Tibial nerve (tissue), 4 donors: Measurements from ENCODE around the gene EFHD2. TPM values are rescaled to one million over a fixed set of nuclear protein-coding genes. Genes with fewer than 3 reads are reported as not detected.
"Not testable (repeated sequence)": the region's sequence is repeated elsewhere in the genome, so short reads cannot be mapped to it uniquely, and the experiment has no call there.

Experiments
- DNase-seq, 2 donors: peaks; one replicate each; pipeline ENCODE4 v3.0.0-alpha.2; 2019; ENCODE audit warnings: low spot score in 2 of 2
- H3K27ac ChIP-seq, 4 donors: fragments of 200-600 bp; sonication (generic) in 3 of 4; one replicate each; pipeline ENCODE4 v1.5.1; 2017 to 2019; ENCODE audit warnings: mild to moderate bottlenecking in 1 of 4
- H3K27me3 ChIP-seq, 2 donors: fragments of 200-600 bp; sonication (generic) in 1 of 2; one replicate each; pipeline versions ENCODE4 v1.5.1 to v1.6.0; 2017 to 2019
- H3K36me3 ChIP-seq, 3 donors: fragments of 200-600 bp; sonication (generic); one replicate each; pipeline ENCODE4 v1.5.1; 2018 to 2019
- H3K4me1 ChIP-seq, 4 donors: fragments of 200-600 bp; sonication (generic) in 3 of 4; one replicate each; pipeline ENCODE4 v1.5.1; 2017 to 2019
- H3K4me3 ChIP-seq, 4 donors: fragments of 200-600 bp; sonication (generic) in 3 of 4; one replicate each; pipeline ENCODE4 v1.5.1; 2017 to 2019; ENCODE audit warnings: mild to moderate bottlenecking in 1 of 4, moderate library complexity in 1 of 4
- H3K9me3 ChIP-seq, 4 donors: fragments of 200-600 bp; sonication (generic) in 3 of 4; one replicate each; pipeline ENCODE4 v1.5.1; 2017 to 2019
- CTCF ChIP-seq, 5 experiments: fragments of 200-600 bp in 3 of 5; fragments of 450-650 bp in 2 of 5; sonication (generic) in 3 of 5; IDR thresholded peaks; one replicate each; pipeline ENCODE4 v1.5.1; 2016 to 2019; ENCODE audit warnings: antibody characterized with exemption in 5 of 5, mild to moderate bottlenecking in 3 of 5, moderate library complexity in 2 of 5
- EP300 ChIP-seq, 2 donors: sonication (generic); formaldehyde crosslinking; IDR thresholded peaks; one replicate each; pipeline ENCODE4 v1.6.1; 2017; ENCODE audit warnings: antibody characterized with exemption in 2 of 2, mild to moderate bottlenecking in 1 of 2
- POLR2A ChIP-seq, 2 donors: fragments of 450-650 bp; IDR thresholded peaks; one replicate each; pipeline ENCODE4 v1.6.1; 2017; ENCODE audit warnings: antibody characterized with exemption in 2 of 2, mild to moderate bottlenecking in 2 of 2, moderate library complexity in 2 of 2
- WGBS, 2 donors: methylation state at CpG; one replicate each; pipeline ENCODE4 v1.1.5; 2018; 5-methylcytosine and 5-hydroxymethylcytosine counted together
- total RNA-seq, 4 donors: library from RNA; depleted of rRNA; stranded (reverse); fragments of >200 nt; gene quantifications; one replicate each; pipeline ENCODE4 v1.1.0, GENCODE V29; 2016

The EFHD2 gene
- total RNA-seq, 4 donors from 2014 or later, result 17.0 to 61.5 (median 29.6) TPM

- peaks cover 0 to 32% (median 0%) of the 10 kb centered on the region in 3 donors for H3K36me3 ChIP-seq
- DNase-seq, result no peak
- TF ChIP-seq POLR2A (IDR thresholded peaks at IDR 0.05), result no peak
- no peak for TF ChIP-seq CTCF (IDR thresholded peaks at IDR 0.05)
- no peak for TF ChIP-seq EP300 (IDR thresholded peaks at IDR 0.05)
- no peaks in the 10 kb centered on the region for H3K27me3 ChIP-seq
- no peaks in the 10 kb centered on the region for H3K9me3 ChIP-seq
- H3K27ac ChIP-seq, result no peak overlapping the region
- peaks cover 0 to 10% (median 2%) of the 10 kb centered on the region in 4 donors for H3K4me1 ChIP-seq
- no peak overlapping the region for H3K4me3 ChIP-seq
- 84 to 88% methylated on average over 4 of the region's 4 CpGs for WGBS, 2 donors
Measured at GRCh38 chr1:15431571-15431948, 21.9 kb downstream of the EFHD2 start.

- DNase-seq, result no peak
- H3K27me3 ChIP-seq, result no peaks in the 10 kb centered on the region
- TF ChIP-seq CTCF (IDR thresholded peaks at IDR 0.05) (no peak), EP300 (IDR thresholded peaks at IDR 0.05) (no peak), POLR2A (IDR thresholded peaks at IDR 0.05) (no peak)
- 69 to 71% methylated on average over 9 of the region's 9 CpGs for WGBS, 2 donors
- H3K27ac ChIP-seq, result no peak overlapping the region
- peaks cover 0 to 4% (median 1%) of the 10 kb centered on the region in 4 donors for H3K4me1 ChIP-seq
- no peak overlapping the region for H3K4me3 ChIP-seq
- peaks cover 0 to 24% (median 0%) of the 10 kb centered on the region in 3 donors for H3K36me3 ChIP-seq
- H3K9me3 ChIP-seq, result no peaks in the 10 kb centered on the region
Measured at GRCh38 chr1:15432324-15432723, 22.6 kb downstream of the EFHD2 start.

GRCh38 chr1:15433471-15433870 lies 23.8 kb downstream of the EFHD2 start:
- DNase-seq, result no peak
- no peak overlapping the region for H3K27ac ChIP-seq
- no peak overlapping the region for H3K4me3 ChIP-seq
- 77 to 80% methylated on average over 9 of the region's 9 CpGs for WGBS, 2 donors
- H3K27me3 ChIP-seq, result no peaks in the 10 kb centered on the region
- H3K9me3 ChIP-seq, result no peaks in the 10 kb centered on the region
- no peaks in the 10 kb centered on the region for H3K4me1 ChIP-seq
- H3K36me3 ChIP-seq, result peaks cover 0 to 13% (median 0%) of the 10 kb centered on the region in 3 donors
- TF ChIP-seq POLR2A (IDR thresholded peaks at IDR 0.05), result no peak
- no peak for TF ChIP-seq EP300 (IDR thresholded peaks at IDR 0.05)
- no peak for TF ChIP-seq CTCF (IDR thresholded peaks at IDR 0.05)

GRCh38 chr1:15434739-15435138 lies 25.1 kb downstream of the EFHD2 start:
- TF ChIP-seq EP300 (IDR thresholded peaks at IDR 0.05), result peak in 1 of 2 donors; percentile 34
- not testable (repeated sequence) for H3K4me3 ChIP-seq, H3K4me1 ChIP-seq, H3K27me3 ChIP-seq, H3K36me3 ChIP-seq, H3K27ac ChIP-seq, DNase-seq, H3K9me3 ChIP-seq
- 64 to 68% methylated on average over 8 of the region's 8 CpGs for WGBS, 2 donors

GRCh38 chr1:15435239-15436077 lies 25.8 kb downstream of the EFHD2 start:
- DNase-seq, result no peak
- Histone ChIP-seq H3K4me1 (no peaks in the 10 kb centered on the region), H3K4me3 (no peak overlapping the region), H3K9me3 (no peaks in the 10 kb centered on the region), H3K27me3 (no peaks in the 10 kb centered on the region), H3K36me3 (peaks cover 0 to 4% (median 0%) of the 10 kb centered on the region in 3 donors), H3K27ac (no peak overlapping the region)
- WGBS, 2 donors, result 86 to 91% methylated on average over 17 of the region's 17 CpGs
- TF ChIP-seq CTCF (IDR thresholded peaks at IDR 0.05) (no peak), POLR2A (IDR thresholded peaks at IDR 0.05) (no peak), EP300 (IDR thresholded peaks at IDR 0.05) (no peak)
